Lower leg skin (tissue), 3 donors: ENCODE measurements around the gene GSTA3.

Experiments used
- CTCF ChIP-seq, 3 donors: fragments of 450-650 bp; IDR thresholded peaks; one replicate each; pipeline ENCODE4 v1.5.1; 2016; ENCODE audit warnings: antibody characterized with exemption in 3 of 3, mild to moderate bottlenecking in 3 of 3, moderate library complexity in 2 of 3
- POLR2A ChIP-seq, 2 donors: fragments of 450-650 bp; IDR thresholded peaks; one replicate each; pipeline ENCODE4 v1.6.1; 2016 to 2017; ENCODE audit warnings: antibody characterized with exemption in 2 of 2, mild to moderate bottlenecking in 1 of 2, moderate library complexity in 1 of 2

- TF ChIP-seq POLR2A (IDR thresholded peaks at IDR 0.05) (no peak), CTCF (IDR thresholded peaks at IDR 0.05) (no peak)
Measured at GRCh38 chr6:52909131-52909530, 367 bp downstream of the GSTA3 start.
